GM19395 (cell line): ENCODE data around the gene KAZN.

Experiments
- ATAC-seq: cut with Tn5 transposase; IDR thresholded peaks from one replicate; pipeline ENCODE4 v1.9.1; 2021; ENCODE audit warnings: mild to moderate bottlenecking, moderate library complexity; ENCODE audit not compliant: unreplicated experiment

KAZN gene

DNA sequence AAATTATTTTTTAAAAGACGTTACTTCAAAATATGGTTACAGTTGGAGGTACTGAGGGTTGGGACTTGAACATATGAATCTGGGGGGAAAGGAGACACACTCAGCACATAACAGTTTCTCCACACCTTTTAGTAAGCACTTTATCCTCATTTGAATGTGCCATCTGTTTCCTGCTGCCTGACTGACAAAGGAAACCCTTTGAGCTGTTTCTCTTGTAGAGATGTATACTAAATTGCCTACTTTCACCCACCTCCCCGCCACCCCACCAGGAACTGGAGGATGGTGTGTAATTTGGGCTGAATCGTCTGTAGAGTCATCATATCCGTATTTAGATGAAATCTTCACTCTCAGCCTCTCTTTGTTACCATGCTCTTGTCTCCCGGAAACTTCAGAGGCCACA, 108.1 kb downstream of the KAZN start:
- ATAC-seq, result no peak

DNA sequence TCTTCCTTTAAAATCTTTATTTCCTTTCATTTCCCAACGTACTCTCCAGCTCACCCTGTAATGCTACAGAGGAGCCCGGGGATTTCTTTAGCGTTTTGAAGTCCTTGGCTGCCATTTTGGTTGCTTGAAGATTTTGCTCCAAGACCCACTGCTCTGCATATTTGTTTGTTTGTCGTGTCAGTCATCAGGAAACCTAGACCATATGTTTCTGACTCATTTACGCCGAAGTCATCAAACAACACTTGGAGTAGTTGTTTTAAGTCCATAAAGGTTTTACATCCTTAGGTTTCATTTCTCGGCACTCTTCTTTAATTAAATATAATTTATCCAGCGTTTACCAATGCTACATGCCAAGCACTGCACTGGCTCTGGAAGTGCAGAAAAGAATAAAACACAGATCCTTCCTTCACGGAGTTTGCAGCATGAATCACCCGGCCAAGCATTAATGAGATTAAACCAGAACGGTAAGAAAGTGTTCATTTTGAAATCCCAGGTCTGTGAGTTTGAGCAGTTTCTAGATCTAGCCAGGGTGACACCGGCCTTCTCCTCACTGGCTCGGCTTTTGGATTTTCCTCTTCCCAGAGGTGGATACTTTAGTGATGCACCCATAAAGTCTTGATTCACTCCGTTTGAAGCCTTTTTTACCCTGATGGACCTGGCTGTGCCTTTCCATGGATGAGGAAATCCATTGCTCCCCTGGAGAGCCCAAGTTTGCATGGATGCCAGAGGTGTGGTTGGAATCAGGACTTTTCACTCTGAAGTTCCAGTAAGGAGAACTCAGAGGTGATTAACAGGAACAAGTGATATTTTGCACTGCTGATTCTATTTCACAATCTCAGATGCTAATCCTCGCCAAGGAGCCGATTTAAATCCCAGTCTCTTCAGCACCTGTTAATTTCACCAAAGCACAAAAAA, 109.3 kb downstream of the KAZN start:
- no peak for ATAC-seq

DNA sequence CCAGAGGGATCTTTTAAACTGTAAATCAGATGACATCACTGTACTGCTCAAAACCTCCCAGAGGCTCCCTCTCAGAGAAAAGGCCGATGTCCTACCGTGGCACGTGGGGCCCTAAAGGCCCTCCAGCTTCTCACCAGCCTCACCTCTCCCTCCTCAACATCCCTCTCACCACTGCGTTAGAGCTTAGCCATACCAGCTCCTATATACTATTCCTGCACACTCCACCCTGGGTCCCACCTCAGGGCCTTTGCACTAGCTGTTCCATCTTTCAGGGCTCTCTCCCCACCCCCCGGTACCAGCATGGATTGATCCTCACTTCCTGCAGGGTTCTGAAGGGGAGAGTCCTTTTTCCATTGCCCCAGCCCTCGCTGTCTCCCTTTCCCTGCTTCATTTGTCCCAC, 111.8 kb downstream of the KAZN start:
- no peak for ATAC-seq

DNA sequence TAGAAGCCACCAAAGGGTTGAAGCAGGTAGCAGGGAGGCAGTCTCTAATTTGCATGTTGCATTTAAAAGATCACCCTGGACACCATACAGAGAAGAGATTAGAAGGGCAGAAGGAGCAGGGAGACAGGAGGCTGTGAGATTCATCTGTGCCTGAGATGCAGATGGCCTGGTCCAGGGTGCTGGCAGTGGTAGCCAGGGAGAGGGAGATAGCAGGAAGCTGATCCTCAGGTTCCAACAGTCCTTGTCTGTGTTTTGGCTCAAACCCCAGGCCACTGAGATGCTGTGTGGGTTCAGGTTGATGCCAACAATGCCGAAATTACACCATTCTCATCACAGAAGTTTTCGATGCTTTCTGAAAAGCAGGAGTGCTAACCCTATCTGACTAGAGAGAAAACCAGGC, 113.7 kb downstream of the KAZN start:
- ATAC-seq, result no peak

DNA sequence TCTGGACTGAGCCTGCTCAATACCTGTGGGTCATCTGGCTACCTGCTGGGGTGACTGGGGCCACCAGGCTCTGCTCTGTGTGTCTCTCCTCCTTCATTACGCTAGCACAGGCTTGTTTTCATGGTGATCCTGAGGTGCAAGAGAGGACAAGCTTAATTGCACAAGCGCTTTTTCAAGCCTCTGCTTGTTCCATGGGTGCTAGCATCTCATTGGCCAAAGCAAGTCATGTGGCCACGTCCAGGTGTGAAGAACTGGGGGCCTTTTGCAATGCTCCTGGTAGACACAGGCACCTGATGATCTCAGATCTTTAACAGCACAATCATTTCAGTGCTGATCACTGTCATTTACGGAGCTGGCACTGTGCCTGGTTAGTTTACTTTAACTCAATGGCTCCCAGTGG, 114.6 kb downstream of the KAZN start:
- ATAC-seq, result no peak

DNA sequence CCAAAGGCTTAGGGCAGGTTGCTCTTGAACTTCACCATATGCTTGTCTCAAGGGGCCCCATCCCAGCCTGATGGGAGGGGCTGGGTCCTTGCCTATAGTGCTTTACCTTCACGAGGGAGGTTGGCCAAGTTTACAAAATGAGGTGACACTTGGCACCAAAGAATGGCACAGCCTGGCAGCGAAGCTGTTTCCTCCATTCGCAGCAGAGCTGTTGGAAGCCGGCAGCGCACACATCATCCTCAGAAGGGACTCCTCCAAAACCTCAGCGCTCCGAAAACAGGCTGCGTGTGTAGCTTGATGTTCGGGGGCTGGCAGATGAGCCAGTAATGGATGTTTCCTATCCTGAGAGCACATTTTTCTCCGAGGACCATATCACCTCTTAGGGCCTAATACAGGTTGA, 116.8 kb downstream of the KAZN start:
- ATAC-seq, result no peak

DNA sequence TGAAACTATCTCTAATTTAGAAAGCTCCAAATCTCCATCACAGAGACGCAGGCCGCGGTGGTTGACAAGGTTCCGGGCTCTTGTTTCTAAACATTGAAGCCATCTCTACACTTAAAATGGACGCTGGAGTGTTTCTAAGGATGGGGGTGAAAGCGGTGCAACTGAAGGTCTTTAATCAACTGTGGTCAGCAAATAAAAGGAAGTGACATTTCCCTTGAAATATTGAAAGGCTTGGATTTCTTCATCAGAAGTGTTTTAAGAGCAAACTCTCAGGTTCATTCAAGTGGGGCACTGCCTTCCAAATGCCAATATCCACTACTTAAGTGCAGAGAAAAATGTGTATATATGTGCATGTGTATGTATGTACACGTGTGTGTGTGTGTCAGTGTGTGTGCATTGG, 117.3 kb downstream of the KAZN start:
- ATAC-seq, result no peak

DNA sequence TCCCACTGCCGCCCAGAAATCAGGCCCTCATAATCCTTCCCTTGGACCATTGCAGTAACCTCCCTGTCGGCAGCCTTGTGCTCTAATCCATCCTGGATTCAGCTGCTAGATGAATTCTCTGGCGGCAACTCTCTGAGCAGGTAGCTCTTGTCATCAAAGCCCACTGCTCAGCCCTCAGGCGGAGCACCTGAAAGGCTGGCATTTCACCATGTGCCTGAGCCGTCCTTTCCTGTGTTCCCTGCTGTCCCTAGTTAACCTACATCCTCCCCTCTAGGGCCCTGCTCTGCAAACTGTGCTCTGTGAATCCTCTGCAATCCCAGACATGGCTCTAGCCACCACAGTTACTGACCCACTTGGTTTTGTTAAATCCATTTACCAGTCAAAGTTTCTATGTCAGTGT, 118.0 kb downstream of the KAZN start:
- ATAC-seq, result no peak

DNA sequence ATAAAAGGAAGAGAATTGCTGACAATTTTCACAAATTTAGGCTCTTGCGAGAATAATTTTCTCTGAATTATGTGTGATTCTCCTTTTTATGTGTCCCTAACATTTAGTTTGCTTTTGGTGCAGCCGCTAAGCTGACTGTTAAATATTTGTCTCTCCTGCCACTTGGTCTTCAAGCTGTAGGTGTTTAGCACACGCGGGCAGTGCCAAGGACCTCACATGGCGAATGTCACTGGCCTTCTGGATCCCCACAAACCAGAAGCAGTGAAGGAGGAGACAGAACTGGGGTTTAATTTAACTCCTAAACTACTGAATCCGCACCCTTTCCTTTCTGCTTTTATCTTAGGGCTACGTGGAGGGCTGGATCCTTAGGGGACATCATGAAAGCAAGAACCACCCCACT, 120.0 kb downstream of the KAZN start:
- no peak for ATAC-seq

DNA sequence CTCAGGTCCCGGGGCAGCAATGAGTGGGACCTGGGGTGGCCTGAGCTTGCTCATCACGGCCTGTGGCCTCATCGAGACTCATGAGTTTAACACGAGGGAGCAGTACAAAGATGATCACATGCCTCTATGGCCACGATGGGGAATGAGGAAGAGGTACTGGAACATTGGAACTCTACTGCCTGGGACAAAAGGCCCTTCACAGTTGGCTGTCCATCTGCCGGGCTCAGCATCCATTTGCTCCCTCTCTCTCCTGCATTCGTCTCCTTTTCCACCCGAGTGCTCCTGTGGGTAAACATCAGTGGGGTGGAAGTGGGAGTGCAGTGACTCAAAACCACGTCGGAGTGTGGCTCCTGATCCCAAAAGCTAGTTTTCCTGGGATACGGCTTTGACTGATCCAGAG, 124.9 kb downstream of the KAZN start:
- ATAC-seq, result no peak

DNA sequence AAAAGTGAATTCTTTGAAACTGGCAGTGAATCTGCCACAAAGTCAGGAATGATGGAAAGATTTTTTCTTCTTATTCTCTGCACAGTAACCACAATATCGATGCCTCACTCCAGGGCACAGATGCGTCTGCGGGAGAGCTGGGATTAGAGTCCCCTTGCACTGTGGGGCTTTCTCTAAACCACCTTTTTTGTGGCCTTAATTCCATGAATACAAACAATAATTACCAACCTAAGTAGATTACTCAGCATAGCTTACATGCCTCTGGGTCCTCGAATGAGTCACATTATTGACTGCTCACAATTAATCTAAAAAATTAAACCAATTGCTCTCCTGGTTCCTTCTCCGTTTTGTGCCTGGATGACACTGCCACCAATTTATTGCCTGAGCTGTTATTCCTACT, 125.8 kb downstream of the KAZN start:
- no peak for ATAC-seq

DNA sequence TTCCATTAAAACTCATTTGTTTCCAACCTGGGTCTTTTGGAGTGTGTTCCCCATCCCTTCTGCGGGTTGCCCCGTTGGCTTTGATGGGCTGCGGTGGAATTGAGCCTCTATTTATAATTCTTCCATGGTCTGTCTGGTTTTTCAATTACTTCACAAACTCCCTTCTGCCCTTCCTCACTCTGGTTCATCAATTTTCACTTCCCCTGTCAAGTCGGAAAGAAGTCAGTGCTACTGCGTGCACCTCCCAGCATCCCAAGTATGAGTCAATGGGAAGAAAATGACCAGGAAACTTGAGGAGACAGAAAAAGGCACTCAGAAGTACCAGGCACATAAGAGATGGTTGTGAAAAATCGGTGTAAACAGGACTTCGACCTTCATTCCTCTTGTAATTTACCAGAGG, 126.2 kb downstream of the KAZN start:
- ATAC-seq, result no peak

DNA sequence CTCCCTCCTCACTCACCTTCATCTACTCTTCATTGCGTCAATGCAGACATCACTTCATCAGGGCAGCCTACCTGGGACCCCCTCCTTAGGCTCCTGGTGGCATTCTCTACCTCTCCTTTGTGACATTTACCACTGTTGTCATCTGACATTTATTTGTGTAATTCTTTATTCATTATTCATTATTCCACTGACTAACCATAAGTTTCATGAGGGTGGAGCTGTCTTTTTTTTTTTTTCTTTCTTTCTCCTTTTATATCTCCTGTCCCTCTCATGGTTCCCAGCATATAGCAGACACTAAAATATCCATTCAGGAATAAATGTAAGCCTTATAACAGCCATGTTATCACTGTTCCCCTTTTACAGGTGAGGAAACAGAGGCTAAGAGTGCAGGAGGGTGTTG, 126.8 kb downstream of the KAZN start:
- no peak for ATAC-seq

DNA sequence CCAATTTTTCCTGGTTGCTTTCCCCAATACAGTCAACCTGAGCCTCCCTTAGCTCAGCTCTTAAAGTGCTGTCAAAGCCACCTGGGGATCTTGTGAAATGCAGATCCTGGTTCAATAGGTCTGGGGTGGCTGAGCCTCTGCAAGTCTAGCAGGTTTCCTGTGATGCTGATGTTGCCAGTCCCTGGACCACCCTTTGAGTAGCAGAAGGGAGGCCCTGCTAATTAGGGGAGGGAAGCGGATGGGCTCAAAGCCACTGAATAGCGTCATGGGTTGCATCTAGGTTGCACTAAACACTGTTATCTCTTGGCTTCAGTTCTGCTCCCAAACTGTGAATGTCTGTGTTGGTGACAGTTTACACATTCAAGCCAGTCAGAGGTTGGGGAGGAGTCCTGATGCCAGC, 127.2 kb downstream of the KAZN start:
- ATAC-seq, result no peak

DNA sequence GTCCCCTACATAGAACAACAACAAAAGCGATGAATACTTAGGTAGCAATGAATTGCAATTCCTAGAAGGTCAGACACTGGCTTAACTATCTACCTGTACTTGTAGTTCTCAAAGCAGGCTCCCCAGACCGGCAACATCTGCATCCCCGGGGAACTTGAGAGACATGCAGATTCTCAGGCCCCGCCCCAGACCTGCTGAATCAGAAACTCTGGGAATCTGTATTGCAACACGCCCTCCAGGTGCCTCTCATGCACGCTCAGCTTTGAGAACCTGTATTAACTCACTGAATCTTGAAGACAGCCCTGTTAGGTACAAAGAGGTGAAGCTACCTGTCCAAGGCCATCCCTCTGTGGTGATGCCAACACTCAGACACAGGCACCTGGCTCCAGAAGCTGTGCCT, 128.1 kb downstream of the KAZN start:
- no peak for ATAC-seq

DNA sequence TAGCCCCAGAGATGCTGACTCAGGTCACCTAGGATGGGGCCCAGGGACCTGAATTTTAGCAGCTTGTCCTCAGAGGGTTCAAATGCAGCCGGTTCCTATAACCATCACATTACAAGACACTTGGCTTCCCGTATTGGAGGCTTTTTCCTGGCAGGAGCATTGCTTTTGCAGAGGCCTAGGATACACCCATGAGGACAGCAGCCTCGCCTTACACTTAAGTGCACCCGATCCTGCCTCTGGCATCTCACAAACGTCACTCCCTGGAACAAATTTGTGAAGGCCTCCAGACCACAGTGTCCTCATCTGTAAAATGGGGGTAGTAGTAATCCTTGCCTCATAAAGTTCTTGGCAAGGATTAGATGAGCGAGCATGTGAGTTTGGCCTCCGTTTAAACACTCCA, 130.0 kb downstream of the KAZN start:
- ATAC-seq, result no peak

DNA sequence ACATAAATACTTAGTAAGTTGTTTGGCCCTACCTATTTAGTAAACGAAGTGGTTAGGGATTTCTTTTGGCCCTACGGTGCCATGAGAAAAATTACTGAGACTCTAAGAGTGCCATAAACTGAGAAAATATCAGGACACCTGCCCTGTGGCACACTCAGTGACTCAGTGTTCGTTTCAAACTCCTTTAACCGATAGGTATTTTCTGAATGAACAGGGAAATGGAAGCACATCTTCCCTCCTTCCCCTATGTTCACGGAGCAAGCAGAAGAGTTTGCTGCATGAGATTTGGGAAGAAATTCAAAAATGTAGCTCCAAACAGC, 134.2 kb downstream of the KAZN start:
- no peak for ATAC-seq

DNA sequence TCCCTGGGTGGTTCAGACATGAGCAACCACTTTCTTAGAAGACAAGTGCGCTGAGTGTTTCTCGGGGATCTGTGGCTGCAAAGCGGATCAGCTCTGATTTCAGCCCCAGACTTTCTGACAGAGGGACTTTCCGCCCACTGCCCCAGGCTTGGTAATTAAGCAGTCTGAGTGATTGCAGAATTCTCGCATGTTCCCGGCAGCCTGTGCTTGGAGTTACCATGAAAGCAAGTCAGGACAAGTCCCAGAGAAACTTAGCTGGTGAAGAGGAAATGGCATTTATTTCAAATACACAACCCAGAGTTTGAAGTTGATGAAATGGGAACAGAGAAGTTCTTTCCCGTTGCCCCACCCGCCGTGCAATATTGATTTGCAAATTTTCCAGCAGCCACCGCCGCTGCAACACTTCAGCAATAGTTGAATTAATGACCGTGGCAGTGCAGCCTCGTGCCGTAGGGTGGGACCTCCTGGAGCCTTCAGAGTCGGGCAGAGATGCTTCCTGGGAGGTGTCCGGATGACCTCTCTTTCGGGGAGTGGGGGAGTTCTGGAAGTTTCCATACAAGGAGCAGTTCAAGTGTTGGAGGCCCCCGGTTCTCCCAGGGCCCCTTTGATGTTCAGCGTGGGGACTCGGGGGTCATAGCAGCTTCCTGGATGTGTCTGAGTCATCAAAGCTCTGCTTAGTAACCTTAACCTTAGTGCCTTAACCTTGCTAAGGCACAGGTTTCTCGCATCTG, 134.7 kb downstream of the KAZN start:
- no peak for ATAC-seq

DNA sequence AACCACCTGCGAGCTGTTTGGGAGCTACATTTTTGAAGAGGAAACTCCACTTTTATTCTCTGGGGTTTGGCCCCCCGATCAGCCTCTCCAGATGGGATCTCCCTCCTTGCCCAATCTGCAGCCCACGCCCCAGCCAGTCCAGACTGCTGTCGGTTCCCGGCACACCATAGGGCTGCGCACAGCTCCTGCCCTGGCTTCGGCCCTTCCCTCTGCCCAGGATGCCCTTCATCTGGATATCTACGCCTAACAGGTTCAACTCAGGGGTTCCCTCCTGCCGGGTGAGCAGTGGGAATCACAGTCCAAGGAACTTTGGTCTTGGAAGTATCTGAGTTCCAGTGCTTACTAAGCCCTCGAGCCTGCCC, 135.3 kb downstream of the KAZN start:
- no peak for ATAC-seq

DNA sequence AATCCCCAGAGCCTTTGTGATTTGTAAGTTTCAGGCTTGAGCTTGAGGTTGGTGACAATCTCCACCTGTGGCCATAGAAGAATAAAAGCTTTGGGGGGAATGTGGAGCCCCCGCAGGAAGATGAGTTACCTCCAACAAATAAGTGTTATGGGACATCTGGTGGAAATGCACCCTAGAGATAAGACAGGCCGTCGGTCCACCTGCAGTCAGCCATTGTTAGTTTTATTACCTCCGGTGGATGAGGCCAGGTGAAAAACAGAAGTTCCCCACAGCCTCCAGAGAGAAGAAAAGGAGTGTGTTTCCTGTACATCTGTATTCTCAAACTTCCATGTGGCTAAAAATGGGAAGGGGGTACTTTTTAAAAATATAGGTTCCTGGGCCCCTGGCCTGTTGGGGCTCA, 137.4 kb downstream of the KAZN start:
- no peak for ATAC-seq

DNA sequence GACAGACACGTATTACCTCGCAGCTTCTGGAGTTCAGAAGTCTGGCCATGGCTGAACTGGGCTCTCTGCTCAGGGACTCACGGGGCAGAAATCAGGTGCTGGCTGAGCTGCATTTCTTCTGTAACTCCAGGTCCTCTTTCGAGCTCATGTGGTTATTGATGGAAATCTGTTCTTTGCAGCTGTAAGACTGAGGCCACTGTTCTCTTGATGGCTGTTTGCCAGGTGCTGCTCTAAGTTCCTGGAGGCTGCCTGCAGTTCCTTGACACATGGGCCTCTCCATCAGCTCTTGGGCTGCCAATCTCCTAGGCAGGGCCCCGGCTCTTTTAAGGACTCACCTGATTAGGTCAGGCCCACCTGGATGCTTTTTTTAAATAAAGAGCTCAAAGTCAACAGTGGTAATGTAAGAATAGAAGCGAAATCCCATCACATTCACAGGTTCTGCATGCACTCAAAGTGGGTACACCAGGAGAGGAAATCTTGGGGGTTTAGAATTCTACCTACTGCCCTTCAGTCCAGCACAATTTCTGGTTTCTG, 139.1 kb downstream of the KAZN start:
- ATAC-seq, result no peak

DNA sequence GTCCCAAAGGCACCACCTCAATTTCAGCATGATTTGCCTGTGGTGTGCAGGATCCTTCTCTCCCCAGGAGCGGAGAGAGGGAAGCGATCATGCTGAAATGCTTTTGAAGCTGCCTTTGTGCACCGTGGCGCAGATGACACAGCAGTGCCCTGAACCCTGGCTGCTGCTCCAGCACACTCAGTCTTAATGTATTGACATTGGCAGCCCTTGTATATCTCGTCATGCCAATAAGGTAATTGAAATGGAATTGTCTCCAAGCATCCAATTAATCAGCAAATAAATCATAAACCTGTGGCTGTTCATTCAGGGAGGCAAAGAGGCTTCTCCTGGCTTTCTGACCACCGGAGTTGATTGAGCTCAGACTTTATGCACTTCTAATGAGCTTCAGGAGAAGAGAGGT, 139.8 kb downstream of the KAZN start:
- ATAC-seq, result no peak
